IMR-90 (cell line): Measurements from ENCODE around the gene RSPO4. TPM values are rescaled to one million over a fixed set of nuclear protein-coding genes. Genes with fewer than 3 reads are reported as not detected.

Experiments used
- ATAC-seq: fragments of 200-7000 bp; cut with Tn5 transposase; 2 replicates; pipeline ENCODE4 v1.9.1; 2020; ENCODE audit warnings: low read depth, mild to moderate bottlenecking, moderate library complexity
- BruUV-seq: library from RNA; stranded (reverse); fragments of 400-500 nt; replicated peaks from 2 replicates; lab custom pipeline; 2021; lab: Mats Ljungman, UMichigan
- CTCF ChIA-PET: fragments of 300-600 bp; formaldehyde crosslinking; extraction: SDS; loops from one replicate; lab custom pipeline; 2021; ENCODE audit warnings: antibody characterized with exemption; lab: Yijun Ruan, JAX
- POLR2A ChIA-PET: fragments of 300-600 bp; sonication (Branson Sonifier 250); formaldehyde crosslinking; loops from one replicate; lab custom pipeline; 2022; ENCODE audit warnings: antibody characterized with exemption; ENCODE audit not compliant: unreplicated experiment; lab: Charles Lee
- DNase-seq: peaks from one replicate; pipeline ENCODE4 v3.0.0; 2013
- H2AFZ ChIP-seq: replicated peaks from 2 replicates; pipeline ENCODE3; 2013; ENCODE audit warnings: low read length, mild to moderate bottlenecking; ENCODE audit not compliant: poor library complexity
- H2AK5ac ChIP-seq: 2 replicates; pipeline ENCODE4 v1.6.1; 2013; ENCODE audit warnings: low read depth, low read length, inconsistent platforms
- H2AK9ac ChIP-seq: replicated peaks from 2 replicates; pipeline ENCODE3; 2013; ENCODE audit warnings: mild to moderate bottlenecking, low read depth, low read length, moderate library complexity; ENCODE audit not compliant: poor library complexity
- H2BK120ac ChIP-seq: 2 replicates; pipeline ENCODE4 v1.6.1; 2013; ENCODE audit warnings: low read depth, low read length, inconsistent platforms
- H2BK15ac ChIP-seq: 3 replicates; pipeline ENCODE4 v1.6.1; 2013; ENCODE audit warnings: low read depth, low read length, inconsistent platforms
- H2BK20ac ChIP-seq: 2 replicates; pipeline ENCODE4 v1.6.1; 2013; ENCODE audit warnings: low read depth, mild to moderate bottlenecking, inconsistent platforms, low read length, moderate library complexity
- H2BK5ac ChIP-seq: 2 replicates; pipeline ENCODE4 v1.6.1; 2013; ENCODE audit warnings: mild to moderate bottlenecking, low read depth, low read length, inconsistent platforms; ENCODE audit not compliant: poor library complexity, severe bottlenecking
- H3K14ac ChIP-seq: replicated peaks from 2 replicates; pipeline ENCODE4 v1.6.1; 2013; ENCODE audit warnings: low read depth, low read length, inconsistent platforms
- H3K18ac ChIP-seq: 2 replicates; pipeline ENCODE4 v1.6.1; 2013; ENCODE audit warnings: low read depth, low read length, control low read depth
- H3K23ac ChIP-seq: 2 replicates; pipeline ENCODE4 v1.6.1; 2013; ENCODE audit warnings: low read depth, low read length, inconsistent platforms
- H3K27ac ChIP-seq: 2 replicates; pipeline ENCODE4 v1.5.1; 2013; ENCODE audit warnings: mild to moderate bottlenecking, control low read depth, low read length; ENCODE audit not compliant: insufficient read depth
- H3K27me3 ChIP-seq: 2 replicates; pipeline ENCODE4 v1.6.1; 2013; ENCODE audit warnings: low read length; ENCODE audit not compliant: control insufficient read depth, insufficient read depth
- H3K36me3 ChIP-seq: 2 replicates; pipeline ENCODE4 v1.6.1; 2013; ENCODE audit warnings: low read length, mixed read lengths; ENCODE audit not compliant: control insufficient read depth, insufficient read depth
- H3K4ac ChIP-seq: 2 replicates; pipeline ENCODE4 v1.6.1; 2013; ENCODE audit warnings: low read depth, low read length, inconsistent platforms
- H3K4me1 ChIP-seq: 2 replicates; pipeline ENCODE4 v1.6.1; 2013; ENCODE audit warnings: low read length, mixed read lengths; ENCODE audit not compliant: control insufficient read depth, insufficient read depth
- H3K4me2 ChIP-seq: 2 replicates; pipeline ENCODE4 v1.6.1; 2013; ENCODE audit warnings: low read depth, mild to moderate bottlenecking, control low read depth, low read length, moderate library complexity
- H3K4me3 ChIP-seq: 2 replicates; pipeline ENCODE4 v1.5.1; 2013; ENCODE audit warnings: low read depth, mild to moderate bottlenecking, control low read depth, low read length, moderate library complexity; ENCODE audit not compliant: insufficient read depth
- H3K56ac ChIP-seq: 2 replicates; pipeline ENCODE4 v1.6.1; 2013; ENCODE audit warnings: low read length, inconsistent platforms; ENCODE audit not compliant: insufficient read depth; ENCODE audit errors: extremely low read depth
- H3K79me1 ChIP-seq, 2 experiments: 2 replicates each; pipeline ENCODE4 v1.6.1; 2013; ENCODE audit warnings: low read length in 2 of 2, inconsistent platforms in 1 of 2, low read depth in 1 of 2
- H3K9ac ChIP-seq: 2 replicates; pipeline ENCODE4 v1.6.1; 2013; ENCODE audit warnings: low read depth, low read length, control low read depth
- H3K9me1 ChIP-seq: 2 replicates; pipeline ENCODE4 v1.6.1; 2013; ENCODE audit warnings: low read length, inconsistent platforms; ENCODE audit not compliant: insufficient read depth
- H3K9me3 ChIP-seq: 2 replicates; pipeline ENCODE4 v1.6.1; 2013; ENCODE audit warnings: low read length; ENCODE audit not compliant: control insufficient read depth, insufficient read depth
- H4K20me1 ChIP-seq: 2 replicates; pipeline ENCODE4 v1.6.1; 2013; ENCODE audit warnings: low read length, inconsistent platforms; ENCODE audit not compliant: insufficient read depth
- H4K5ac ChIP-seq: 2 replicates; pipeline ENCODE4 v1.6.1; 2013; ENCODE audit warnings: mild to moderate bottlenecking, low read depth, low read length, control low read depth
- H4K8ac ChIP-seq, 2 experiments: 2 replicates each; pipeline ENCODE4 v1.6.1; 2013; ENCODE audit warnings: low read depth in 2 of 2, low read length in 2 of 2, control low read depth in 1 of 2, inconsistent platforms in 1 of 2
- H4K91ac ChIP-seq: 2 replicates; pipeline ENCODE4 v1.6.1; 2013; ENCODE audit warnings: low read depth, low read length, inconsistent platforms; ENCODE audit not compliant: insufficient read depth
- FOS ChIP-seq: fragments of 150-350 bp; IDR thresholded peaks from 2 replicates; pipeline ENCODE4 v1.6.1; 2016; ENCODE audit warnings: low read depth, low read length
- MAZ ChIP-seq: IDR thresholded peaks from 2 replicates; pipeline ENCODE4 v1.6.1; 2012; ENCODE audit warnings: low read depth, mild to moderate bottlenecking, low read length, improper control_type of control experiment, moderate library complexity, borderline replicate concordance
- MXI1 ChIP-seq: IDR thresholded peaks from 2 replicates; pipeline ENCODE4 v1.6.1; 2012; ENCODE audit warnings: low read depth, mild to moderate bottlenecking, low read length, moderate library complexity, borderline replicate concordance
- NFE2L2 ChIP-seq: fragments of 150-350 bp; IDR thresholded peaks from 2 replicates; pipeline ENCODE4 v1.6.1; 2016; ENCODE audit warnings: low read depth, mild to moderate bottlenecking, low read length
- POLR2A ChIP-seq: IDR thresholded peaks from 2 replicates; pipeline ENCODE4 v1.6.1; 2012; ENCODE audit warnings: mild to moderate bottlenecking, low read depth, low read length
- RCOR1 ChIP-seq: IDR thresholded peaks from 2 replicates; pipeline ENCODE4 v1.6.1; 2012; ENCODE audit warnings: mild to moderate bottlenecking, low read length, improper control_type of control experiment; ENCODE audit not compliant: insufficient replicate concordance
- RFX5 ChIP-seq: IDR thresholded peaks from 2 replicates; pipeline ENCODE4 v1.8.0; 2012; ENCODE audit warnings: low read depth, mild to moderate bottlenecking, low read length, moderate library complexity
- WGBS, 2 experiments: methylation state at CpG; one replicate each; pipeline versions ENCODE4 v1.1.5 to v1.1.7; 2013; ENCODE audit warnings: missing lambda C conversion rate in 2 of 2; ENCODE audit not compliant: insufficient read length in 1 of 2; ENCODE audit errors: extremely low coverage in 2 of 2; 5-methylcytosine and 5-hydroxymethylcytosine counted together
- dilution Hi-C: fragments of 300-500 bp; cut with HindIII; formaldehyde crosslinking; loops from one replicate; pipeline ENCODE4 v1.14.3; 2018; ENCODE audit warnings: low sequenced_read_pairs; ENCODE audit not compliant: unreplicated experiment
- in situ Hi-C: fragments of 300-500 bp; cut with MboI; formaldehyde crosslinking; loops from 3 replicates; pipeline ENCODE4 v1.14.3; 2019; ENCODE audit warnings: low sequenced_read_pairs, inconsistent platforms, mixed read lengths
- intact Hi-C: fragments of 100-400 bp; cut with micrococcal nuclease; formaldehyde crosslinking; loops from 2 replicates; pipeline ENCODE4 v1.10.0; 2022
- polyA plus RNA-seq, 3 experiments: library from polyadenylated mRNA; depleted of rRNA; stranded (reverse); fragments of >200 nt; gene quantifications; 2 replicates each; pipeline ENCODE4 v1.2.3, GENCODE V29; 2012; ENCODE audit warnings: low replicate concordance in 1 of 3
- total RNA-seq: library from RNA; depleted of rRNA; stranded (reverse); fragments of >200 nt; gene quantifications from 2 replicates; pipeline ENCODE4 v1.2.3, GENCODE V29; 2012
- TF ChIP-seq, protein P1 (sequence below): conservative IDR thresholded peaks from 2 replicates; pipeline ENCODE4 v1.5.1; 2012; ENCODE audit warnings: mild to moderate bottlenecking, low read depth, low read length, improper control_type of control experiment

RSPO4 gene
- total and polyA plus RNA-seq, 2 of the 4 experiments (the other 2 are of a cell fraction): not detected

DNA sequence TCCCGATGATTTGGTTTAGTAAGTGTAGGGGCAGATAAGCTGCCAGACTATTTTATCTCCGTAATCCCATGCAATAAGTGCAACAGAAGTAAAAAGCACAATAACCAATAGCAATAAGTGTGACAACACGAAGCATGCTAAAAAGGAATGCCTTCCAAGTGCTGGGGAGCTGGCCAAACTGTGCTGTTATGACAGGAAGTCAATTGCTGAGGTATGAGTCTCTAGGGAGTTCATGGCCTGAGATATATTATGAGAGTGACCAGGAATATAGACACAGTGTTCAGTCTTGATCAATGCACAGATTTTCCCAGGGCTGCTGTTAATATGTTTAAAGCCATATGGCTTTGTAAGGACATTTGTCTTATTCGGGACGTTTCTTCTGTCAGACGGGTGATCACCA lies 75.4 kb downstream of the RSPO4 start:
- dilution Hi-C loops: no loop called here
- Histone ChIP-seq H2BK20ac (no peak overlapping the region), H3K4me1 (no peaks in the 10 kb centered on the region), H3K27me3 (no peaks in the 10 kb centered on the region), H3K9ac (no peak overlapping the region), H2AFZ (no peak overlapping the region), H3K4me2 (no peak overlapping the region), H4K91ac (no peak overlapping the region), H4K20me1 (no peaks in the 10 kb centered on the region), H4K8ac (no peak overlapping the region), H3K4ac (no peak overlapping the region), H2BK5ac (no peak overlapping the region), H3K9me3 (no peaks in the 10 kb centered on the region), H3K79me1 (no peaks in the 10 kb centered on the region), H2BK15ac (no peak overlapping the region), H4K5ac (no peak overlapping the region), H3K56ac (no peak overlapping the region), H3K9me1 (no peaks in the 10 kb centered on the region), H2AK9ac (no peak overlapping the region), H3K27ac (no peak overlapping the region), H3K18ac (no peak overlapping the region), H3K4me3 (no peak overlapping the region), H3K36me3 (no peaks in the 10 kb centered on the region), H3K14ac (no peak overlapping the region), H3K23ac (no peak overlapping the region), H2AK5ac (no peak overlapping the region), H2BK120ac (no peak overlapping the region)
- TF ChIP-seq MXI1 (no peak), RFX5 (no peak), NFE2L2 (no peak), POLR2A (no peak), RCOR1 (no peak), MAZ (no peak), FOS (no peak)
- TF ChIP-seq, protein P1, sequence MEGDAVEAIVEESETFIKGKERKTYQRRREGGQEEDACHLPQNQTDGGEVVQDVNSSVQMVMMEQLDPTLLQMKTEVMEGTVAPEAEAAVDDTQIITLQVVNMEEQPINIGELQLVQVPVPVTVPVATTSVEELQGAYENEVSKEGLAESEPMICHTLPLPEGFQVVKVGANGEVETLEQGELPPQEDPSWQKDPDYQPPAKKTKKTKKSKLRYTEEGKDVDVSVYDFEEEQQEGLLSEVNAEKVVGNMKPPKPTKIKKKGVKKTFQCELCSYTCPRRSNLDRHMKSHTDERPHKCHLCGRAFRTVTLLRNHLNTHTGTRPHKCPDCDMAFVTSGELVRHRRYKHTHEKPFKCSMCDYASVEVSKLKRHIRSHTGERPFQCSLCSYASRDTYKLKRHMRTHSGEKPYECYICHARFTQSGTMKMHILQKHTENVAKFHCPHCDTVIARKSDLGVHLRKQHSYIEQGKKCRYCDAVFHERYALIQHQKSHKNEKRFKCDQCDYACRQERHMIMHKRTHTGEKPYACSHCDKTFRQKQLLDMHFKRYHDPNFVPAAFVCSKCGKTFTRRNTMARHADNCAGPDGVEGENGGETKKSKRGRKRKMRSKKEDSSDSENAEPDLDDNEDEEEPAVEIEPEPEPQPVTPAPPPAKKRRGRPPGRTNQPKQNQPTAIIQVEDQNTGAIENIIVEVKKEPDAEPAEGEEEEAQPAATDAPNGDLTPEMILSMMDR: no peak
- DNase-seq: no peak
- BruUV-seq: no TSS peak
- ATAC-seq: no peak
- intact Hi-C loops: no loop called here
- ChIA-PET POLR2A (no interaction called here), CTCF (no interaction called here)
- in situ Hi-C loops: no loop called here
- 68% methylated on average over 3 of the region's 6 CpGs; no CpG with 5 or more reads in 1 of the 2 experiments for WGBS, 2 experiments
